ENCODE results near the gene KCNJ4.

KCNJ4 gene

GRCh38 chr22:38429499-38430068 lies 25.4 kb downstream of the KCNJ4 start:
- DNase-seq (ENCODE audit: low read depth), result no peak

DNA sequence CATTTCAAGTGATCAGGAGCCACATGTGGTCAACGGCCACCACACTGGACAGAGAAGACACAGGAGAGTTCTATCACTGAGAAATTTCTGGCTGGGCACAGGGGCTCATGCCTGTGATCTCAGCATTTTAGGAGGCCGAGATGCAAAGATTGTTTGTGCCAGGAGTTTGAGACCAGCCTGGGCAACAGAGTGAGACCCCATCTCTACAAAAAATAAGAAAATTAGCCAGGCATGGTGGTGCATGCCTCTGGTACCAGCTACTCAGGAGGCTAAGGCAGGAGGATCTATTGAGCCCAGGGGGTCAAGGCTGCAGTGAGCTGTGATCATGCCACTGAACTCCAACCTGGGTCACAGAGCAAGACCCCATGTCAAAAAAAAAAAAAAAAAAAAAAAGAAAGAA lies 26.3 kb downstream of the KCNJ4 start:
- DNase-seq (ENCODE audit: low read depth), result no peak

GRCh38 chr22:38427940-38428339 lies 27.1 kb downstream of the KCNJ4 start:
- DNase-seq (ENCODE audit: low read depth), result no peak

- no peak for DNase-seq (ENCODE audit: low read depth)
Measured at GRCh38 chr22:38427465-38427864, 27.5 kb downstream of the KCNJ4 start.

- DNase-seq (ENCODE audit: low read depth), result no peak
Measured at GRCh38 chr22:38426628-38427027, 28.4 kb downstream of the KCNJ4 start.

GRCh38 chr22:38424525-38425080 lies 30.4 kb downstream of the KCNJ4 start:
- no peak for DNase-seq (ENCODE audit: low read depth)

GRCh38 chr22:38423512-38424503 lies 31.2 kb downstream of the KCNJ4 start:
- DNase-seq (ENCODE audit: low read depth), result no peak

DNA sequence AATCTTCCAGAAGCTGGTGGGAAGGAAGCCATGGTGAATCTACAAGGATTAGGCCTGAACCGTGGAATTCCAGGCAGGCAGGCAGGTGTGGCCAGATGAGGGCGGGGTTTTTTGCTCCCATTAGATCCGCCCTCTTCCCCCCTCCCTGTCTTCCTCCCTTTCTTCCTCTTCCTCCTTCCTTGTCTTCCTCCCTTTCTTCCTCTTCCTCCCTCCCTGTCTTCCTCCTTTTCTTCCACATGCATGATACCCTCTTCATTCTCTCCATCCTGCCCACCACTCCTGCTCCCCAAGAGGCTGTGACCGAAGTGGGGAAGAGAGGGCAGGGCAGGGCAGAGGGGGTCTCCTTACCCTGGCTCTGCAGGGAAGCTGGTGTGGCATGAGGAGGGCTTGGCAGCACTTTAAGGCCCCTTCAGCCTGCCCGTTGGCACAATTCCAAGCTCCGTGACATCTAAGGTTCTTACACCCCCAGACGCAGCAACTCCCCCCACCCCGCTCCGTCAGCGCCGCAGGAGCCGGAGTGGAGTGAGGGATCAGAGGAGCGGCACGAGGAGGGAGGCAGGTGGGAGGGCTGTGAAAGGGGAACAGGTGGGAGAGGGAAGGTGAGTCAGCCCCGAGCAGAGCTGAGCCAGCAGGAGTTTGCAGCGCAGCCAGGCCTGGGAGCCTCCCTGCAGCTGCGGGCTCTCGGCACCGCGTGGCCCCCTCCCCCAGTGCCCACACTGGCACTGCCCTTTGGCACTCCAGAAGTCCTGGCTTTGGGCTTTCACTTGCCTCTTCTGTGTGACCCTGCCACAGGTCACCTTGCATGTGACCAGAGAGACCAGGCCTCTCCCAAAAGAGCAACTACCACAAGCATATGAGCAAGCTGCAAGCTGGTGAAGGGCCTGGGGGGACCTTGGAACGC lies 32.1 kb downstream of the KCNJ4 start:
- DNase-seq (ENCODE audit: low read depth), result no peak

GRCh38 chr22:38420734-38421133 lies 34.3 kb downstream of the KCNJ4 start:
- DNase-seq (ENCODE audit: low read depth), result no peak

- no peak for DNase-seq (ENCODE audit: low read depth)
Measured at GRCh38 chr22:38419858-38420160, 35.2 kb downstream of the KCNJ4 start.

- no peak for DNase-seq (ENCODE audit: low read depth)
Measured at GRCh38 chr22:38419121-38419857, 35.7 kb downstream of the KCNJ4 start.

GRCh38 chr22:38418589-38418988 lies 36.4 kb downstream of the KCNJ4 start:
- no peak for DNase-seq (ENCODE audit: low read depth)

DNA sequence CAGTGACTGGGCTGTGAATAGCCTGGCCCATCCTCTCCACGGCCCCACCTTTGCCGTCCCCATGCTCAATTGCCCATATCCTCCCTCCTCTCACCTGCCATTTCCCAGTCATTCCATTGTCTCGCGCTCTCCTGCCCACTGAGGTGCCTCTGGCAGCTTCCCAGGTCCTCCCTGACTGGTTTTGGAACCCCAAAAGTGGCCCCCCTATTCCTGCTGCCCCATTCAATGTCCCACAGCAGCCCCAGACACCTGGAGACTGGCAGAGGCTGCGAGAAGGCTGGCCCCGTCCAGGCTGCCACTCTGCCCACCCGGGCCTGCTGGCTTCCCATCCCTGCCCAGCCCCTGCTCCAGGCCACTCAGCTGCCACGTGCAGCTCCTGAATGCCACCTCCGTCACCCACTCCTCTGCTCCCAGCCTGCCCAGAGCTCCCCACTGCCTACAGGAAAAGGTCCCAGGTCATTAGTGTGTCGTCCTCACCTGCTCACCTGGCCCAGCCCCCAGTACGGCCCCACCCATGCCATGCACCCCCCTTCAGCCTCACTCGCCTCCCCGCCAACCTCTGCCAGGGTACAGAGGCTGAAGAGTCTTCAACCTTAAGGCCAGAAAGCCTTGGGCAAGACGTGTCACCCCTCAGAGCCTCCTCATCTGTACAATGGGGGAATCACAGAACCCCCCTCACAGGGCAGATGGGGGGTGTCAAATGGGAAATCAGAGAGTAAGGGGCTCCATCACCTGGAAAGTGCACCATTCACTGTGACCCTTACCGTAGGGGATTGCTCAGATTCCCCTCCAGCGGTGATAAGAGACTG lies 37.5 kb downstream of the KCNJ4 start:
- no peak for DNase-seq (ENCODE audit: low read depth)

GRCh38 chr22:38416621-38417251 lies 38.3 kb downstream of the KCNJ4 start:
- no peak for DNase-seq (ENCODE audit: low read depth)

DNA sequence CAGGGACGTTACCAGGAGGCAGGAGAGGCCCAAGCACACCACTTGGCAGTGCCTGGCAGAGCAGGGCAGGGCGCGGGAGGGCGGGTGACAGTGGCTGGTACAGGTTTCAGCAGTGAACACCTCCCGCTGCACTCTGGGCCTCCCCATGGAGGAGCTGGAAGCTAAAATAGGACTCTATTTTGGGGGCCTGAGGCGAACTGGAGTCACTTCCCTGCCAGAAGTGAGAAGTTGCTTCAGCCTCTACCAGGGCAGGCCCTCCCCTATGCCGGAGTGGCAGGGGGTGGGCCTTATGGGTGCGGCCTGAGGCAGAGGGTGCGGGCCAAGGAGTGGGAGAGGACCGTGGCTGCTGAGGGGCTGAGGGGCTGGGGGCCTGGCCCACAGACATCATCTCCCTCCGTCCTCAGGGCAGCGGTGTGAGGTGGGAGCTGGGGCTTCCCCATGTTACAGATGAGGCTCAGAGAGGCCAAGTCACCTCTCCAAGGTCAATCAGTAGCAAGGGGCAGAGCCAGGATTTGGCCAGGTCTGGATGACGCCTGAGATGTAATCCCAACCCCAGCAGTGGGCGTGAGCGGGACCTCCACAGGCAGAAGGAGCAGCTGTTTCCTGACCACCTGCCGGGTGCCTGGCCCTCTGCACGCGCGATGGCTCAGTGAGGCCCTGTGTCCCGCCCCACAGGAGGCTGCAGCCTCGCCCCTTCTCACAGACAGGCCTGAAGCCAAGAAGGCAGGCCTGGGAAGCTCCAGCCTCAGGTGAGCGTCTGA lies 39.3 kb downstream of the KCNJ4 start:
- DNase-seq (ENCODE audit: low read depth), result no peak

DNA sequence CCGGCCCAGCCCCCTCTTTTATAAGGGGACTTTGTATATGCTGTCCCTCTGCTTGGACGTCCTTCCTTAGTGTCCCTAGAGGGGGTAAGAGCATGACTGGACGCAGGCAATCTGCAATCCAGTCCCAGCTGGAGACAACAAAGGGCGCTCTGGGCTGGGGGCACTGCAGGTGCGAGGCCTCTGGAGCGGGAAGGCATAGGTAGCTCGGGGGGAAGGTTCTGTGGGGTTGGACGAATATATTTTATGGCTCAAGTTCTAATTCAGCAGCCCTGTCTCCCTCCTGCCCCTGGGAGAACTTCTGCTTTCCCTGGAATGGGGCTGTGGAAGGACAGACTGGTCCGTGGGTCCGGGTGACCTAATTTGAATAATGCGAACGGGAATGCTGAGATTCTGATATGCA lies 40.0 kb downstream of the KCNJ4 start:
- DNase-seq (ENCODE audit: low read depth), result no peak

DNA sequence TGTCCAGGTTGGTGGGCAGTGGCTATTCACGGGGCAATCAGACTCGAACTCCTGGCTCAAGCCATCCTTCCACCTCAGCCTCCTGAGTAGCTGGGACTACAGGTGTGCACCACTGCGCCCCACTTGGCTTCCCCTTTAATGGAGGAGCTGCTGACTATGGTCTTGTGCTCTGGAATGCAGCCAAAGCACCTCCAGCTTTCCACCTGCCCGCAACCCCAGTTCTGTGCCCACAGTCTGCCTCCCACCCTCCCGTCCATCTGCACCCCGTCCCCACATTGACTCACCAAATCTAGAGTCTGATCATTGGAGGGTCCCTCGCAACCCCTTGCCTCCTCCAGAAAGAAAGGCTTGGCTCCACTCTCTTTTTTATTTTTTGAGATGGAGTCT lies 41.0 kb downstream of the KCNJ4 start:
- no peak for DNase-seq (ENCODE audit: low read depth)

DNA sequence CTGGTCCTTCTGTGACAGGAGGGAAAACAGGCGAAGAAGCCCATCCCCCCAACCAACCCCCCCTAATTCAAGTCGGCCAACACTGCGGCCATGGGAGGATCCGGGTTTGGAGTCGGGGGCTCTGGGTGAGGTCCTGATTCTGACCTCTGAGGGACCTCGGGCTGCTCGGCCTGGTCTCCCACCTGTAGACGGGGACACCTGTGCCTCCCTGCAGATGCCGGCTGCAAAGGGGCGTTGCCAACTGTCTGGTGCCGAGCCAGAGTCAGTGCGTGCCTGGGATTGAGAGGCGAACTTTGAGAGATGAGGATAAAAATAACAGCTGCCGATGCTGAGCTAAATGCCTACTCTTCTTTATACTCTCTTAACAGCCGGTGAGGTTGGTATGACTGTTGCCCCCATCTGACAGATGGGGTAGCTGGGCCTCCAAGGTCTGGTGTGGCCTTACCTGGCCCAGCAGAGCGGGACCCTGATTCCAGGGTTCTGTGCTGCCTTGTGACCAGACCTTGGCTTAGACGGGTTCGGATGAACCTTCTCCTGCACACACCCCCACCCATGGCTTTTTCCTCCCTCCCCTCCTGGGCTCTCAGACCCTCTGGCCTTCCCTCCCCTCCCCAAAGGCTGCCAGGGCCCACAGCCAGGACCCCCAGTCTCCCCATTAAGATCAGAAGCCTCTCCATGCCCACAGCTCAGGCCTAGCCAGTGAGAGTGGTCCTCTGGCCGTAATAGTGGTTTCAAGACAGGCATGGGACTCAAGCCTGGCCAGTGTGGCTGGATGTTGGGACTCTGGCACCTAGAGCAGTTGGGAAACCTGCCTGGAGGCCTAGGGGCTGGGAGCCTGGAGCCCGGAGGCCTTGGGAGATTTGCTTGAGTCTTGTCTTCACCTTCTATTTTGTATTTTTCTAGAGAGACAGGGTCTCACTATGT lies 41.7 kb downstream of the KCNJ4 start:
- no peak for DNase-seq (ENCODE audit: low read depth)
